Fibroblast of gingiva (primary cell): ENCODE results near the gene ZNF558.
A peak's percentile ranks its signal among the peaks of the same experiment; 100 is the strongest.

Source experiments
- DNase-seq: peaks from one replicate; pipeline ENCODE4 v3.0.0-alpha.2; 2011; ENCODE audit warnings: low read depth

Gene ZNF558

GRCh38 chr19:8832132-8833021 lies at the start of gene ZNF558, which contains the start of gene MBD3L1:
TSS of gene ZNF558 (minus strand) at chr19:8832304. CDS start at chr19:8822659, 9,645 bp downstream.
TSS of gene MBD3L1 (plus strand) at chr19:8832377. CDS start at chr19:8842679, 10,302 bp downstream.
- peak; percentile 97 for DNase-seq

DNA sequence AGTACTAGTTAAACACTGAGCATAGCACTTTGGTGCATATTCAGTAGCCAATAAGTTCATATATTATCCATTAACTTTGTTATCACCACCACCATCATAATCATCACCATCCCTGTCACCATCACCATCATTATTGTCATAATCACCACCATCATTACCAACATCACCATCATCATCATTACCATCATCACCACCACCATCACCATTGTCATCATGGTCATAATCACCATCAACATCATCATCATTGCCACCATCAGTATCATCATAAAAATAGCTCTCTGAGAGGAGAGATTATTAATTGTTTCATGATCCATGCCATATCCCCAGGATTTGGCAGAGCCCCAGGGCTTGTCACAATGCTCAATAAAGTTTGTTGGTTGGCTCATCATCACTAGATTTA lies 49.4 kb upstream of the ZNF558 start:
- no peak for DNase-seq

DNA sequence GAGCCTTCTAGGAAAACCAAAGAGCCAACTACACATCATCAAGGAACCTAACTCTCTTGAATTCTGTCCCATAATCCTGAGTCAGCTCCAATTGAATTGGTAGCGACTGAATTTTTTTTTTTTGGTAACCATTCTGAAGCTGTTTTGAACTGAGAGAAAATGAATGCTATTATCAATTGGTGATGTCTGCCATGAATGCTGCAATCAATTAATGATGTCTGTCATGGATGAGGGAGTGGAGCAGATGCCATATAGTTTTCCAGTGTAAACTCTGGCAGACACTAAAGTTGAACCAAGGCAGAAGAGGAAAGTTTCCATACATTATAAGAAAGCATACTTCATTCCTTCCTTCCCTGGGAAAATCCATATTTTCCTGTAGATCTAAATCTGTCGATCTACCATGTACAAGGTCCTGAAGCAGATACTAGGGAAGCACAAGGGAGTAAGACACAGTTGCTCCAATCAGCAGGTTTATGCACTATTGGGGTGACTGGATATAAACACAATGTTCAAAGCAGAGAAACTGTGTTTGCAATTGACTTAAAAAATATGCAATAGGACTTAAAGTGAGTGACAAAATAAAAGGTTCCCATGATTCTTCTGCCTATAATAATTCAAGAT lies 48.9 kb upstream of the ZNF558 start:
- no peak for DNase-seq

GRCh38 chr19:8877854-8878705 lies 46.0 kb upstream of the ZNF558 start:
- no peak for DNase-seq

DNA sequence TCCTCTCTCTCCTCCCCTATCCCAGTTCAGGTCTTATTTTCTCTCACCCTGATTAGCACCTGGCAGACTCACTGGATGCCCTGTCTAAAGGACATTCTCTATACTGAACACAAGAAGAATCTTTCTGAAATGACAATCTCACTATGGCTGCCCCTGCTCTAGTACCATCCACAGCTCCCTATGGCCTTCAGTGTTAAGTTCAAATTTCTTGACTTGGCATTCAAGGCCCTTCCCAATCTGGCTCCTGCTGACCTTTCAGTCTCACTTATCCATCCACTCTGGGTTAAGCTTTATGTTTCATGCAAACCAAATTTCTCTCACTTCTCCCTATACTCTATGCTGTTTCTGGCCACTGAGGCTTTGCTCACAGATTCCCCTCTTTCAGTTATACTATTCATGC lies 34.2 kb upstream of the ZNF558 start:
- DNase-seq: no peak

GRCh38 chr19:8858260-8858659 lies 26.2 kb upstream of the ZNF558 start:
- DNase-seq: no peak

DNA sequence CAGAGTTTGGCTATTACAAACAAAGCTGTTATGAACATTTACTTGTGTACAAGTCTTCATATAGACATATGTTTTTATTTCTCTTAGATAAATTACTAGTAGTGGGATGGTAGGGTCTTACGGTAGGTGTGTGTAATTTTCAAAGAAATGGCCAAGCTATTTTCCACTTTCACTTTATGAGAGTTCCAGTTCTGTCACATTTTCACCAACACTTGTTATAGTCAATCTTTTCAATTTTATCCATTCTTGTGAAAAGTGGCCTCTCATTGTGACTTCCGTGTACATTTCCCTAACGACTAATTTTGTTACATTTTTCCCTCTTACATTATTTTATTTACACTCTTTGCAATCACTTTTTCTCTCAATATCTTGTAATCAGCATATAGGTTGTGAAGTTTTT lies 18.4 kb upstream of the ZNF558 start:
- DNase-seq: no peak

DNA sequence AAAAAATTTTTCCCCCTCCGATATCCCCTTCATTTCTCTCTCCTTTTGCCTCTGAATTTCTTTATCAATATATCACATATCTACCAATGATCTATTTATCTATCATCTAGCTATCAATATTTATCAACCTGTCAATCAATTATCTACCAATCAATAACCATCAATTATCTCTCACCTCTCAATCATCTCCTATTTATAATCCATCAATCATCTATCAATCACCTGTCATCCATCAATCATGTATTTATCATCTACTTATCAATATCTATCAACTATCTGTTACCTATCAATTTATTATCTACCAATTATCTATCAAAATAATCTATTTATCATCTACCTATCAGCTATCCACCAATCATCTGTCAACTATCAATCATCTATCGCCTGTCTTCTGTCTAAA lies 17.1 kb upstream of the ZNF558 start:
- no peak for DNase-seq

DNA sequence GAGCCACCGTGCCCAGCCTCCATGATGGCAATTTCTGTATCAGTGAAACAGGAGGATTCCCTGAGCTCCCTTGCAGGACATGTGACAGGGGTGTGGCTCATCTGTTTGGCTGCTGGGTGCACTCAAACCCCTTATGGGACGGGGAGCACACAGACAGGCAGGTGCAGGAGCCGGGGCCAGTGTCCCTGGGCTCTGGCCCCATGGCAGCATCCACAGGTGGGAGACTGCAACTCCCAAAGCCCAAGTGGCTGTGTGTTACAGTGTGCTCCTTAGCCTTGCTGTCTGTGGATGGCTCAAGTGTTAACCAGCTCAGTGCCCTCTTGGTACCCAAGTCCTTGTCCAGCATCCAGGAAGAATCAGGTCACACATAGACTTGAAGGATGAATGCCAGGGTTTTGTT lies 14.7 kb upstream of the ZNF558 start:
- no peak for DNase-seq

DNA sequence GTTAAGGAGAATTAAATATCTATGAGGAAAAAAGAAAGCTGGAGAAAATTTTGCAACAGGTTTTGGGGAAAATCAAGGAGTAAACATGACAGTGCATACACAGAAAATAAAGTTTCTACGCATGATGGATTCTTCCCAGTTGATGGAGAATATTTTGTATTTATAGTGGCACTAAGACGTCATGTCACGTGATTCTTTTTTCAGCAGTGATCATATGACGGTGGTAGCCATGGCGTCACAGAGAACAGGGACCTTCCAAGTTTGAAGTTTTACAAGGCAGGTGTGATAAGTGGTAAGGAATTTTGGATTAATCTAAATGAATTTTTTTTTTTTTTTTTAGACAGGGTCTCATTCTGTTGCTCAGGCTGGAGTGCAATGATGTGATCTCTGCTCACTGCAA lies 8.6 kb upstream of the ZNF558 start:
- DNase-seq: no peak

- DNase-seq: no peak
These were observed 3.8 kb upstream of the ZNF558 start for GRCh38 chr19:8835877-8836276.

DNA sequence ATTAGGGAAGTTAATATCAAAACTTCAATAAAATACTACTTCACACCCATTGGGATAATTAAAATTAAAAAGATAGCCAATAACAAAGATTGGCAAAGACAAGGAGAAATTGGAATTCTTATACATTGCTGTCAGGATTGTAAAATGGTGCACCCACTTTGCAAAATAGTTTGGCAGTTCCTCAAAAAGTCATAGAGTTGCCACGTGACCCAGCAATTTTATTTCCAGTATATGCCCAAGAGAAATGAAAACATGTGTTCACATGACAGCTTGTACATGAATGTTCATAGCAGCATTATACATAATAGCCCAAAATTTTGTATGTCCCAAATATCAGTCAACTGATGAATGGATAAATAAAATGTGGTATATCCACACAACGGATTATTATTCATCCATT lies 3.3 kb upstream of the ZNF558 start:
- DNase-seq: no peak

- DNase-seq: no peak
These were observed 322 bp downstream of the ZNF558 start for GRCh38 chr19:8831832-8832131.

- peak; percentile 5 for DNase-seq
These were observed 731 bp downstream of the ZNF558 start for GRCh38 chr19:8831373-8831772.

- no peak for DNase-seq
These were observed 4.8 kb downstream of the ZNF558 start for GRCh38 chr19:8827277-8827676.

- no peak for DNase-seq
These were observed 5.7 kb downstream of the ZNF558 start for GRCh38 chr19:8826371-8826770.

GRCh38 chr19:8821748-8822241 lies 10.3 kb downstream of the ZNF558 start:
- no peak for DNase-seq

DNA sequence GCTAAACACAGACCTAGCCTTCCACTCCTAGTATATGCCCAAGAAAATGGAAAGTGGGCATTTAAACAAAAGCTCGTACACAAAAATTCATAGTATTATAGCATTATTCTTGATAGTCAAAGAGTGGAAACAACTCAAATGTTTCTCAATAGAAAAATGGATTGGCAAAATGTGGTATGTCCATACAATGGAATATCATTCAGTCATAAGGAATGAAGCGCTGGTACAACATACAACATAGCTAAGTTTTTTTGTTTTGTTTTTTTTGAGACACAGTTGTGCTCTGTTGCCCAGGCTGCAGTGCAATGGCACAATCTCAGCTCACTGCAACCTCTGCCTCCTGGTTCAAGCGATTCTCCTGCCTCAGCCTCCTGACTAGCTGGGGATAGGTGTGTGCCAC lies 11.9 kb downstream of the ZNF558 start:
- DNase-seq: no peak

- DNase-seq: no peak
These were observed 16.3 kb downstream of the ZNF558 start for GRCh38 chr19:8815780-8816179.

DNA sequence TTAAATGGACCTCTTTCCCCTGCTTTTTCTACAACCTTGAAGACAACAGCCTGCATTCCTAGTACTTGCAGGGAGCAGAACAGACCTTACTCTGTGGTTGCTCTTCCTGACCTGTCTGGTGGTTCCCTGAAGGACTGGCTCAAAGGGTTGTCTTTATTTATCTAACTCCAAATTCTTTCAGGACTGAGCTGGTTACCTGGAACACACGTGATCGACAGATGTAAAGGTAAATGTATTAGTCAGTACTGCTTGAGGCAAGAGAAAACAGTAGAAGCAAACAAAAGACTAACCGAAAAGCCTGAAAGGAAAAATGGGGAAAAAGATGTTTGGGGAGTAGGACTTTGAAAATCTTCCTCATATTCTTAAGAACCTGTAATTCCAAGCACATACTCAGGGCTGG lies 17.9 kb downstream of the ZNF558 start:
- DNase-seq: no peak

GRCh38 chr19:8811315-8812172 lies 20.6 kb downstream of the ZNF558 start:
- no peak for DNase-seq

DNA sequence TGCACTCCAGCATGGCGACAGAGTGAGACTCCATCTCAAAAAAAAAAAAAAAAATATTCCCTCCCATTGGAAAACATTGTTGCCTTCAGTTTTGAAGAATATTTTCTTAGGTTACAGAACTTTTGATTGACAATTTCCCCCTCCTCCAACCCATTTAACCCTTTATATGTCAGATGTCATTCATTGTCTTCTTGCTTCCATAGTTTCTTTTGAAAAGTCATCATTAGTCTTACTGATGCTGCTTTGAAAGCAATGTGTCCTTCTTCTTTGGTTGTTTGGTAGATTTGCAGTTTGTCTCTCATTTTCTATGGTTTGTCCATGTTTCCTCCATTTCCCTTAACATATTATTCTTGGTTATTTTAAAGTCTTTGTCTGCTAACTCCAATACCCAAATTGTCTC lies 25.4 kb downstream of the ZNF558 start:
- no peak for DNase-seq
